ENCODE measurements around the gene KRT81.
"Not testable (repeated sequence)": the region's sequence is repeated elsewhere in the genome, so short reads cannot be mapped to it uniquely, and the experiment has no call there.

KRT81 gene

DNA sequence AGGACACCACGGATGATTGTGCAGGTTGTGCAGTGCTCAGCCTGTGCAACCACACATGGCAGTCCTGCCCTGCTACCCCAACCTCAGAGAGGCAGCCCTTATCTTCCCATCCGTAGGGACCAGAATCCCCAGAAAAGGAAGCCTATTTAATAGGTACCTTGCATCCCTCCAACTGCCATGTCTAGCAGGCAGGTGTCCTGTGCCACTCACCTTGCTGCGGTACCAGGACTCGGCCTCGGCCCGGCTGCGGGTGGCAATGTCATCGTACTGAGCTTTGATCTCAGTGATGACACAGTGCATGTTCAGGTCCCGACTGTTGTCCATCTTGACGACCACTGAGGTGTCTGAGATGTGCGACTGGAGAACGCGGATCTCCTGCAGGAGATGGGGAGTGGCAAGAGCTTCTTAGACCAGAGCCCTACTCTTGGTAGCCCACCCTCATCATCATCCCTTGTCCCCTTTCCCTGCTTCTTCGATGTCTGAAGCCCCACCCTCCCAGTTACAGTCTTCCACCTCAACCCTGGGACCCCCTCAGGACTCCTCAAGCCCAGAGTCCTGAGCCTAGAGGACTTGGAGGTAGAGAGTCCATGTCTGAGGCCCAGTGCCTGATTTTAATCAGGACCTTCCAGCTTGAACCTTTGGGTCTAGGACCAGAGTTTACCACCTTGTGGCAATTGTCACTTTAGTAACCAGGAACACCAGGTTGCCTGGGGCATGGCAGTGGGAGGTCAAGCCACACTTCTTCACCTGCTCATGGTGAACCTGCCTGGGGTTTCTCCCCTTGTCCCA, 37.7 kb downstream of the KRT81 start:
- FAIRE-seq: no peak
- no peak for DNase-seq (ENCODE audit: insufficient read length, low spot score)
- TF ChIP-seq POLR2A (IDR thresholded peaks at IDR 0.05; ENCODE audit: low read depth, low read length): no peak

DNA sequence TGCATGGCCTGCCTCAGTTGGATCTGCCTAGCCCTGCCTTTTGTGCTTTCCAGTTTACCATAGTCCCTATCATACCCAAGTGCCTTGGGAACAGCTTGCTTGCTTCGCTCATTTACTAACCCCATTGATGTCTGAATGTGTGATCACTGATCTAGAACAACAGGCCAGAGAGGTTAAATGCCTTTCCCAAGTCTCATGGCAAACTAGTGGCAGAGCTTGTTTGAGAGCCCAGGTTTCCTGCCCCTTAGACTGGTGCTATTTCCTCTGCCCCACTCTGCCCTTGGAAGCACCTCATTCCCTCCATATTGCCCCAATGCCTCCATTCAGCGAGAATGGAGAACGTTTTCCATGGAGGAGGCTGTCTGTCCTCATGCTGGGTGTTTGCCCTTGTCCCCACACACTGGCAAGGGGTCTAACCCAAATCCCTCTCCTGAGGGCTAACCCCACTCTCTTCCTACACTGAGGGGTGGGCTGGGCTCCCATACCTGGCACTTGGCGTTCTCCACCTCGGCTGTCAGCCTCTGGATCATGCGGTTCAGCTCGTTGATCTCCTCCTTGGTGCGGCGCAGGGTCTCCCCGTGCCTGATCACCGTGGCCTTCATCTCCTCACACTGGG, 38.5 kb downstream of the KRT81 start:
- DNase-seq (ENCODE audit: insufficient read length, low spot score) (no peak), FAIRE-seq (no peak)
- TF ChIP-seq POLR2A (IDR thresholded peaks at IDR 0.05; ENCODE audit: low read depth, low read length): no peak

DNA sequence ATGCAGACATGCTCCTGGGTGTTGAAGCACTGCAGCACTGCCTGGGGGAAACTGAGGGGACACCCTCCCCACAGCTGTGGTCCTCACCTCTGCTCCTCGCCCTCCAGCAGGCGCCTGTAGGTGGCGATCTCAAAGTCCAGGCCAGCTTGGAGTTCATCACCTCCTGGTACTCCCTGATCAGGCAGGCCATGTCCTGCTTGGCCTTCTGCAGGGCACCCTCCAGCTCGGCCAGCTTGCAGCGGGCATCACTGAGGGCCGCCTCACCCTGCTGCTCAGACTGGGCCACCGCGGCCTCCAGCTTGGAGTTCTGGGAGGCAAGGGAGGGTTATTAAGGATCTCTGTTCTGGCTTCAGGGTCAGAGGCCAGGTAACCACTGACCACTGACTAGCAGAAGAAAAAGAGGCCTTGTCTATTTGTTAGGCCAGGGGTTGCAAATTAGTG, 39.1 kb downstream of the KRT81 start:
- not testable (repeated sequence) for DNase-seq (ENCODE audit: insufficient read length, low spot score); FAIRE-seq

DNA sequence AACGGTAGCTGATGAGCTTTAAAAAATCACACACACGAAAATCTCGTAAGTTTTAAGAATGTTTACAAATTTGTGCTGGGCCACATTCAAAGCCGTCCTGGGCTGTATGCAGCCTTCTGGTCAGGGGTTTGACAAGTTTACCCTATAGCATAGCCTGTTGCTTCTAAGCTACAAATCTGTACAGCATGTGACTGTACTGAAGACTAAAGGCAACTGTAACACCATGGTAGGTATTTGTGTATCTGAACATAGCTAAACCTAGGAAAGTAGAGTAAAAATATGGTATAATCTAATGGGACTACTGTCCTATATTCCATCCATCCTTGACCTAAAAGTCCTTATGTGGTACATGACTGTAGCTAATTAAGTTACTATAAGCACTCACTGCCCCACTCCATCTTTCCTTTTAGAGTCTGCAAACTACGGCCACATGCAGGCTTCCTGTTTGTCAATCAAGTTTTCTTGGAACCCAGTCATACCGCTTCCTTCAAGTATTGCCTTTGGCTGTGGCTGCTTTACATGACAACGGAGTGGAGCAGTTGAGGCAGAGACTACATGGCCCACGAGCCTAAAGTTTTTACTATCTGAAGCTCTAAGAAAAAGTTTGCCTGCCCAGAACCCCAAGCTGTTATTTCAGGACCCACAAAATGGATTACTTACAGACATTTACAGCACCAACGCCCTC, 39.8 kb downstream of the KRT81 start:
- TF ChIP-seq POLR2A (IDR thresholded peaks at IDR 0.05; ENCODE audit: low read depth, low read length): no peak
- DNase-seq (ENCODE audit: insufficient read length, low spot score) (no peak), FAIRE-seq (no peak)

DNA sequence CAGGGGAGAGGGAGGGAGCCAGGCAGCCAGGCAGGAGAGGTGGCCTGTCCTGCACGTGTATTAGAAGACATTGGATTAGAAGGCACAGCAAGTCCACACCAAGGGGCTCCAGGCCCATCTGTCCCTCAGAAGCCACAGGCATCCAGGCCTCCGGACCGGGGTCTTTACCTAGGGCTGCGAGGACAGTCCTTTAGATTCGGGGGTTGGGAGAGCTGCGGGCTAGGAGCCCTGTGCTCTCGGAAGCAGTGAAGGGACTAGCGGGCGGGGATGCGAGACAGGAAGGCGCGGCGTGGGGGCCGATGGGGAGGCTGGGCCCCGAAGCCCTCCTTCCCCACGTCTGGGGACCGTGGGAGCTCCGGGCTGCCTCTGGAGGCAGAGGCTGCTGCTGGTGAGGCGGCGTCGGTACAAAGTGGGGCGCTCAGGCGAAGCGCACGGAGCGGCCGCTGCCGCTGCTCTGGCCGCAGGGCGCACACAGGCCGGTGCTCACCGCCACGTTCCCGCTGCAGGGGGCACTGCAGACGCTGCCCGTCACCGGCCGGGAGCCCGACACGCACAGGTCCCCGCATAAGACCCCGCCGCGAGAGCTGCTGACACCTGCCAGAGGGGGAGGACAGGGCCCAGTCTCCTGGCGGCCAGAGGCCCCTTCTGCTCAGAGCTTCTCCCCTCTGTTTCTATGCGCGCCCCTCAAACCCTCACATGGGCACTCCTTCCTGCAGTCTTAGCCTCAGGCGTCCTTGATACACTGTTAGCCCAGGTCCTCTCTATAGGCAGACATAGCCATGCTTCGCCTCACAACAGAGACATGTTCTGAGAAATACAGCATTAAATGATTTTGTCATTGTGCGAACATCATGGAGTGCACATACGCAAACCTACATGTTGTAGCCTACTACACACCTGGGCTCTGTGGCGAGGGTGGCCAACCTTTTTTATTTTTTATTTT, 41.0 kb downstream of the KRT81 start:
- DNase-seq (ENCODE audit: insufficient read length, low spot score) (no peak), FAIRE-seq (no peak)
- no peak for TF ChIP-seq POLR2A (IDR thresholded peaks at IDR 0.05; ENCODE audit: low read depth, low read length)

DNA sequence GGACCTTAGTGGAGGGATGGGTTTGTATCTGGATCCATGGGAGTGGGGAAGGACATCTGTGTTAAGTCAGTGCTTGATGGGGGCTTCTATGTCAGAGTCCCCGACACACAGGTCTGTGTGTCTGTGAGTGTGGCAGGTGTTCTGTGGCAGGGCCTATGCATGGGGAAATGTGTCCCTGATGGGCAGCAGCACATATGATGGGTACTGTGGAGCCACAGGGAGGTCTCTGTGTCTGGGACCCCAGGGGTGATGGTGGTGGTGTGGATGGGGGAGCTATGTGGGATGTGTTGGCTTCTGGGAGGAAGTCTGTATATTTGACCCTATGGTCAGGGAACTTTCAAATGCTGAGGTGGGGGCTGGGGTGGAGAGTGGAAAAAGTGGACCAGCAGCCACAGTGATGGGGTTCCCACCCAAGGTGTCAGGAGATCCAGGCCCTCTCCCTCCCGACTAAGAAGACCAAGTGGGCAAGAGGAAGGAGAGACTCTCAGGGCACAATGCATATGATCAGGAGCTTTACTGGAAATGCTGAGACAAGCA, 41.8 kb downstream of the KRT81 start:
- no peak for TF ChIP-seq POLR2A (IDR thresholded peaks at IDR 0.05; ENCODE audit: low read depth, low read length)
- FAIRE-seq: no peak
- DNase-seq (ENCODE audit: insufficient read length, low spot score): no peak

DNA sequence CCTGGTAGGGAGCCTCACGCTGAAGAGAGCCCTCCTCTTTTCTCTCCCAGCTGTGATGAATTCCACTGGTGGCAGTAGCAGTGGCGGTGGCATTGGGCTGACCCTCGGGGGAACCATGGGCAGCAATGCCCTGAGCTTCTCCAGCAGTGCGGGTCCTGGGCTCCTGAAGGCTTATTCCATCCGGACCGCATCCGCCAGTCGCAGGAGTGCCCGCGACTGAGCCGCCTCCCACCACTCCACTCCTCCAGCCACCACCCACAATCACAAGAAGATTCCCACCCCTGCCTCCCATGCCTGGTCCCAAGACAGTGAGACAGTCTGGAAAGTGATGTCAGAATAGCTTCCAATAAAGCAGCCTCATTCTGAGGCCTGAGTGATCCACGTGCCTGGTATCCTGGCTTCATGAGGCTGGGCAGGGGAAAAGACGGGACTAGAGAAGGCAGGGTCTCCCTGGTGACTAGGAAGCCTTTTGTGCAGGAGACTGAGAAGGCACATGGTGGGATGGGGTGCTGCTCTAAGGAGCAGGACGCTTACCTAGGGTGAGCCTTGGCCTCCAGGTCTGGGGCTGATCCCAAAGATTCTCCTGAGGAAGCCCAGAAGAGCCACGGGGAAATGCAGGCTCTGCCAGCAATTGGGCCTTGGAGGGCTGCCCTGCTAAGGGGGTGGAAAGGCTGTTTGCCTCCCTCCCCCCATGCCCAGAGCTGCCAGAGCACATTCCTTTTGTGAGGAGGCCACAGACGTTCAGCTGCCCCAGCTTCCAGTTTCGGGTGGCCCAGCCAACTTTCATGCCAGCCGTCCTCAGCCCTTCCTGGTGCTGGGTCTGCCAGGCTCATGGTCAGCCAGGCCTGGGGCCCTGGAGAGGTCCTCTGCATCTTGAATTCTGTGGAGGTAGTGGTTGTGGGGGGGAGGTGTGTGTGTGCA, 42.5 kb downstream of the KRT81 start:
- FAIRE-seq (no peak), DNase-seq (ENCODE audit: insufficient read length, low spot score) (no peak)
- TF ChIP-seq POLR2A (IDR thresholded peaks at IDR 0.05; ENCODE audit: low read depth, low read length): no peak

DNA sequence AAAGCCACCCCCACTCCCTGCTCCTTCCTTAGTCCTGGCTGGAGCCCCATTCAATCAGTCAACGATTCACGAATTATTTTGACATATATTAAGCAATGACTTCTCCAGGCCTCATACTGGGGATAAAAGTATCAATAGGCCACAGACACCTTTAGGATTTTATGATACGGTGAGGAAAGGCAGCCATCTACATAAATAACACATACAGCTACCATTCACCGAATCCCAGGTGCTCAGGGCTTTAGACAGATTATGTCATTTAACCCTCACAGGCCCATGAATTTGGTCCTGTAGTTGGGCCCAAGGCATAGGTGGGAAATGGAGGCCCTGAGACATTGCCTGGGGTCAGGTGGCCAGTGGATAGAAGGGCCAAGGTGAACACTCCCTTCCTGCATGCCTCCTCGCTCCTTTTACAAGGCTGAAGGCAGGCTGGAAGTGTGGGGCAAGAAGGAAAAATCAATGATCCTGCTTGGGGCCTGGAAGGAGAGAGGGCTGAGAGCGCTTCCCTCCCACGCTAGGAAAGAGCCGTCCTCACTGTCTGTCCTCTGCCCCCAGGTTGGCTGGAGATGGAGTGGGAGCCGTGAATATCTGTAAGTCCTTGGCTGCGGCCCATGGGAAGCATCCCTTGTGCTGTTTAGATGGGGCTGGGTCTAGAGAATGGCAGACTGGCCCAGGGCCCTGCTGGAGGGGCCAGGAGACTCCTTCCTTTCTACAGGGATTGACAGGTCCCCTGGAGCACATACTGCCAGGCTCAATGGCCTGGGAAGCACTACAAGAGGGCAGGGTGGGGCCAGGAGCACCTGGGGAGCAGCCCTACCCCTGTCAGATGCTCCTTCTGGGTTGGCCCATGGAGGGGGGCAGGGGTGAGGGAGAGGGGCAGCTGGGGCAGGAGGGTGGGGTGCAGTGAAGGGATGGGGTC, 43.5 kb downstream of the KRT81 start:
- DNase-seq (ENCODE audit: insufficient read length, low spot score) (no peak), FAIRE-seq (no peak)
- no peak for TF ChIP-seq POLR2A (IDR thresholded peaks at IDR 0.05; ENCODE audit: low read depth, low read length)

DNA sequence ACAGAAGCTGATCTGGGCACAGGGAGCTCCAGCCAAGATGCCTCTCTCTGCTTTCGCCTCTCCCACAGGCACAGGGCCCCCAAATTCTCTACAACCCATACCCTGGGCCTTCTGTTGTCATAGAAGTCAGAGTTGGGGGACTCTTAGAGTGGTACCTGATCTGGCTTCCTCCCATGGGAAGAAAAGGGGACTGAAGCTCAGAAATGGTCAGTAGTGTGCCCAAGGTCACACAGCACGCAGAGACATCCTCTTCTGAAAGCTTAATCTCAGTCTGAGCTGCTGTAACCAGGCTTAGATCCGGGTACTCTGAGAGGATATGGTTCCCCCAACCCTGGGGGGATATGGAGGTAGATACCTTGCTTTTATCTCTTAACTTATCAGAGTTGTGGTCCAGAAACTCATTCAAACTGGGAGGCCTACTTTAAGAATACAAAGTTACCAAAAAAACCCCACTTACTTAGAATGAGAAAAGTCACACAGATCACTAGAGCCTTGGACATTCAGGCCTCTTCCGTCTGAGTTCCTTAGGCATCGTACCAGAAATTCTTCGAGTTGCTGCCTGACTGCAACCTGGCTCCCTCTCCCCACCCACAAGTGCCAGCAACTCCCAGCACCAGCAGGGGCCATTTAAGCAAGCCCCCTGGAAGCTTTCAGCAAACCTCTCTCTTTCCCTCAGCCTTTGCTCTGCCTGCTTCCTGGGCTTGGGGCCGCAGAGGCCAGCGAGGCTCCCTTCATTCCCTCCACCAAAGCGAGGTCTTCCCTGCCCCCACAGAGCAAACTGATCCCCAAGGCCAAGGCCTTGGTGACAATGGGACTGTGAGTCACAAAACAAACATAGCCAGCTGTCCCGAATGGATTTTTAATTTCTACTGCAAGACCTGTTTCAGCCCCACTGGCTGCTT, 44.4 kb downstream of the KRT81 start:
- FAIRE-seq (no peak), DNase-seq (ENCODE audit: insufficient read length, low spot score) (no peak)
- no peak for TF ChIP-seq POLR2A (IDR thresholded peaks at IDR 0.05; ENCODE audit: low read depth, low read length)

DNA sequence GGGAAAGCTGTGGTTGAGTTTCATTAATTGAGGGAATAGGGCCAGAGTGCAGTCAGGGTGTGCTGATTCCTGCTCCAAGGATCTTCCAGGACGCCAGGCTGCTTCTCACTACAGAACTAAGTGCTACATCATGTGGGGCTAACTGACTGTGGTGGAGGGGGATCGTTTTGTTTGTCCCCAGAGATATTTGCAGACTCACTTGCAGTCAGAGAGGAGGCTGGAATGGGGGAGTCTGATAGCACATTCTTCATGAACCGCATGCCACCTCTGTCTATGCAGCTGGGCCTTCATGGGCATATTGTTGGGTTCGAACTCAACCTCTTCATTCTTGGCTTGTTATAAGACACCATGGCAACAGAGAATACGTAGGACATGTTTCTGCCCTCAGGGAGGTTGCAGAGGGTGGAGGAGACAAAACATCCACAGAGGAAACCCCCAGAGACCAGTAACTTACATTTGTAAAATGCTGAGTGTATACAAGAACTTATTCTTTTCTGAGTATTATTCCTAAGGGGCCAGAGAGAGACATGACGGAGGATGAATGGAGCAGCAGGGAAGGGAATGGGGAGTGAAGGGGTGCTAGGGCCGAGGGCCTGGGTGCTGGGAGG, 45.3 kb downstream of the KRT81 start:
- no peak for DNase-seq (ENCODE audit: insufficient read length, low spot score)
- no peak for FAIRE-seq
- TF ChIP-seq POLR2A (IDR thresholded peaks at IDR 0.05; ENCODE audit: low read depth, low read length): no peak
